ENCODE data around the gene VEGFA. TPM values are rescaled to one million over a fixed set of nuclear protein-coding genes. Genes with fewer than 3 reads are reported as not detected.

Gene VEGFA
- total and polyA plus RNA-seq, 2 experiments from 2014 or later, result 148 to 179 TPM

DNA sequence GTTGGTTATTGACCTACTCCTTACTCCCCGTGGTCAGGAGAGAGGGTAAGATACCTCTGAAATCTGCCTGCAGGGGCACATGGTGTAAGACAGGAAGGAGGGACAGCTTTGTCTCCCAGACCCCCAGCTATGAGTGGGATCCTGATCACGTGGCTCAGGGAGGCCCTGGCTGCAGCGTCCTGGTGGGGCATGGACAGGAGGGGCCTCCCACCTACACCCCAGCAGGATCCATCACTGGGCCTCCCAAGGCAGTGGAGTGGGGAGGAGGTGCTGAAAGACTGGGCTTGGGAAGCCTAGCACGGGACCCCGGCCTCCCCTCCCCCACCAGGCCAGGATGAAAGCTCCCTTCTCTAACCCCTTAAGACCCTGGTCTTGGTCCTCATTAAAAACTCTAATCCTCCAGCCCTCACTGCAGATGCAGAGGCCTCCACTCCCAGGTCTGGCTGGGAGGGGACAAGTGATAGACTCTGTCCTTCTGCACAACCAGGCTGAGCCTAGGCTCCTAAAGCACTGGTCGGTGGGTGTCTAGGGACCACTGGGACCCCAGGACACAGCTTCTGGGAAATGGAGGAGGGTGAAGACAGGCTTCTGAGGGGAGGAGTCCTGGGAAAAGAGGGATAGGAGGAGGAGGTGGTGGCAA, 29.6 kb upstream of the VEGFA start:
- Histone ChIP-seq H3K27me3 (no peaks in the 10 kb centered on the region), H3K4me3 (no peak overlapping the region), H2AFZ (no peak overlapping the region), H3K27ac (no peak overlapping the region), H3K4me1 (ENCODE audit: insufficient read depth) (peaks cover 17% of the 10 kb centered on the region), H4K20me1 (ENCODE audit: insufficient read depth, poor library complexity, severe bottlenecking) (no peaks in the 10 kb centered on the region), H3K9me2 (replicated peaks; ENCODE audit: insufficient read depth) (no peaks in the 10 kb centered on the region), H3K36me3 (replicated peaks; ENCODE audit: insufficient read depth, low read depth) (no peaks in the 10 kb centered on the region), H3K9me3 (ENCODE audit: low read depth) (no peaks in the 10 kb centered on the region), H3K4me2 (no peak overlapping the region), H3K79me2 (no peaks in the 10 kb centered on the region)
- 33% methylated on average over 6 of the region's 6 CpGs for WGBS (ENCODE audit: low lambda C conversion rate, missing lambda C conversion rate)
- TF ChIP-seq EZH2 (IDR thresholded peaks at IDR 0.05; ENCODE audit: borderline replicate concordance) (no peak), EZH2phosphoT487 (IDR thresholded peaks at IDR 0.05; ENCODE audit: low read depth, severe bottlenecking, unreplicated experiment) (no peak)
- TF ChIP-seq, protein P1, sequence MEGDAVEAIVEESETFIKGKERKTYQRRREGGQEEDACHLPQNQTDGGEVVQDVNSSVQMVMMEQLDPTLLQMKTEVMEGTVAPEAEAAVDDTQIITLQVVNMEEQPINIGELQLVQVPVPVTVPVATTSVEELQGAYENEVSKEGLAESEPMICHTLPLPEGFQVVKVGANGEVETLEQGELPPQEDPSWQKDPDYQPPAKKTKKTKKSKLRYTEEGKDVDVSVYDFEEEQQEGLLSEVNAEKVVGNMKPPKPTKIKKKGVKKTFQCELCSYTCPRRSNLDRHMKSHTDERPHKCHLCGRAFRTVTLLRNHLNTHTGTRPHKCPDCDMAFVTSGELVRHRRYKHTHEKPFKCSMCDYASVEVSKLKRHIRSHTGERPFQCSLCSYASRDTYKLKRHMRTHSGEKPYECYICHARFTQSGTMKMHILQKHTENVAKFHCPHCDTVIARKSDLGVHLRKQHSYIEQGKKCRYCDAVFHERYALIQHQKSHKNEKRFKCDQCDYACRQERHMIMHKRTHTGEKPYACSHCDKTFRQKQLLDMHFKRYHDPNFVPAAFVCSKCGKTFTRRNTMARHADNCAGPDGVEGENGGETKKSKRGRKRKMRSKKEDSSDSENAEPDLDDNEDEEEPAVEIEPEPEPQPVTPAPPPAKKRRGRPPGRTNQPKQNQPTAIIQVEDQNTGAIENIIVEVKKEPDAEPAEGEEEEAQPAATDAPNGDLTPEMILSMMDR (IDR thresholded peaks at IDR 0.05; ENCODE audit: poor library complexity), result no peak
- no peak for DNase-seq (ENCODE audit: low spot score)

DNA sequence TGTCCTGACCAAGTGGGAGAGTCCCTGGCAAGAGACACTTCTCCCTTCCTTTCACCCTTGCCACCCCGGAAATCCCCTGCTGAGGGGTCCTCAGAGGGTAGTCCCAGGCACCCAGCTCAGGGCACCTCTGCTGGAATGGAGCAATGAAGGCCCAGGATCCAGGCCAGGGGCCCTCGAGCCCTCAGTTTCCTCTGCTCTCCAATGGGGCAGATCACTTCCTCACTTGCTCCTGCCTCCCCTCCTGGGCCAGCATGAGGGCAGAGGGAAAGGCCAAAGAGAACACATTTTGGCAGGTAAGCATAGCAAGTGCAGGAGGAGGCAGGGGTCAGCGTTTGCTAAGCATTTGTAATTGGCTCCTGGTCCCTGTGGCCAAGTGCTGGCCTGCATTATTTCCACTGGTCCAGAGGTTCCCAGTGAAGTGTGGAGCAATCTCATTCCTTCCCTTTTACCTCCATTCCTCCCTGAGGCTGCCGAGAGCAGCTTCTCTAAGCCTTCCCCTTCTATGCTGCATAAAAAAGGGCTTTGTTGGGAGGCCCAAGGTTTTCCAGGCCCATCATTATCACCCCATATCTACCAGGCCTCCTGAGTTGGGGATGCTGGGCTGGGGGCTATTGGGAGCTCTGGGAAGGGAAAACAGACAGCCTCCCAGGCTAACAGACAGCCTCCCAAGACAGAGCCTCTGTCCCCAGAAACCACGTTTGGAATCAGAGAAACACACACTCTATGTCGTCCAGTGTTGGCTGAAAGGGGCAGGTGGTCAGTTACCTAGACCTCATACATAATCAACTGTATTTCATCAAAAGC, 28.8 kb upstream of the VEGFA start:
- Histone ChIP-seq H4K20me1 (ENCODE audit: insufficient read depth, poor library complexity, severe bottlenecking) (no peaks in the 10 kb centered on the region), H3K4me1 (ENCODE audit: insufficient read depth) (peaks cover 17% of the 10 kb centered on the region)

DNA sequence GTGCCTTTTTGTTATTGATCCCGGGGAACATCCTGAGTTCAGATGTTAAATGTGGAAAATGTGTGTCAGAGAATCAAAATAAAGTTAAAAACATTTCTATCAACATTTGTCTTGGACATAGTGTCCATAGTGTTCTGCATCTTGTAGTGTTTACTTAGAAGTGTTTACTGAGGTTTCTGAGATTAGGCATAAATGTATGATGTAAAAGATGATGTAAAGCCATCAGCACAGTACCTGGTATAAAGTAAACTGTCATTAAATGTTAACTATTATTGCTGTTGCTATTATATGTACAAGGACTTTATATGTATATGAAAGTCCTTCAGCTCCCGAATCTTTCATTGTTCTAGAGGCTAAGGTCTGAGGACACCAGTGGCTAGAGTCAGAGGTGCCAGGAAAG, 28.2 kb upstream of the VEGFA start:
- no peak for TF ChIP-seq EZH2phosphoT487 (IDR thresholded peaks at IDR 0.05; ENCODE audit: low read depth, severe bottlenecking, unreplicated experiment)
- Histone ChIP-seq H3K9me2 (replicated peaks; ENCODE audit: insufficient read depth) (no peaks in the 10 kb centered on the region), H3K27me3 (no peaks in the 10 kb centered on the region), H3K4me2 (no peak overlapping the region), H2AFZ (no peak overlapping the region), H4K20me1 (ENCODE audit: insufficient read depth, poor library complexity, severe bottlenecking) (no peaks in the 10 kb centered on the region), H3K9me3 (ENCODE audit: low read depth) (no peaks in the 10 kb centered on the region), H3K79me2 (no peaks in the 10 kb centered on the region), H3K27ac (no peak overlapping the region), H3K36me3 (replicated peaks; ENCODE audit: insufficient read depth, low read depth) (no peaks in the 10 kb centered on the region), H3K4me1 (ENCODE audit: insufficient read depth) (peaks cover 14% of the 10 kb centered on the region), H3K4me3 (no peak overlapping the region)
- WGBS (ENCODE audit: low lambda C conversion rate, missing lambda C conversion rate), result 70% methylated on average over 2 of the region's 2 CpGs
- no peak for DNase-seq (ENCODE audit: low spot score)

More for the DNA sequence above, 28.8 kb upstream of the VEGFA start:
- H3K9me3 ChIP-seq (ENCODE audit: low read depth), result no peaks in the 10 kb centered on the region
- no peak overlapping the region for H3K4me2 ChIP-seq
- no peaks in the 10 kb centered on the region for H3K27me3 ChIP-seq
- H2AFZ ChIP-seq, result no peak overlapping the region
- 70% methylated on average over 6 of the region's 6 CpGs for WGBS (ENCODE audit: low lambda C conversion rate, missing lambda C conversion rate)
- H3K4me3 ChIP-seq, result no peak overlapping the region
- TF ChIP-seq, protein P1 (IDR thresholded peaks at IDR 0.05; ENCODE audit: poor library complexity), result no peak
- TF ChIP-seq EZH2 (IDR thresholded peaks at IDR 0.05; ENCODE audit: borderline replicate concordance) (no peak), EZH2phosphoT487 (IDR thresholded peaks at IDR 0.05; ENCODE audit: low read depth, severe bottlenecking, unreplicated experiment) (no peak)
- H3K79me2 ChIP-seq, result no peaks in the 10 kb centered on the region
- no peaks in the 10 kb centered on the region for H3K9me2 ChIP-seq (replicated peaks; ENCODE audit: insufficient read depth)
- DNase-seq (ENCODE audit: low spot score), result no peak
- no peak overlapping the region for H3K27ac ChIP-seq
- no peaks in the 10 kb centered on the region for H3K36me3 ChIP-seq (replicated peaks; ENCODE audit: insufficient read depth, low read depth)

DNA sequence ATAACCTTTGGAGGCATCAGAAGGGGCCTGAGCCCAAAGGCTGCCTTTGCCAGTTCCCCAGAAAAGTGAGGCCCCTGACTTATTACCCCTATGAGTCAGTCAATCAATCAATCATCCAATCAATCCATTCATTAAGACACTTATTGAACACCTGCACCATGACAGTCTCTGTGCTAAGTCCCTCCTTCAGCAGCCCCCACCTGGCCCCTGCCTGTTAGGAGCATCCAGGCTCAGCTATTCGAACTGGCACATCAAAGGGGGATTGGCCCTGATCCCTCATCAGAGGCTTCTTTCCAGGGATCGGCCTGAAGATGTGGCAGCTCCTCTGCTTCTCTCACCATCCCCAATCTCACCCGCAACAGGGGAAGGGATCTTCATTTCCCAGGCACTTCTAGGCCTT, 27.7 kb upstream of the VEGFA start:
- H3K36me3 ChIP-seq (replicated peaks; ENCODE audit: insufficient read depth, low read depth), result no peaks in the 10 kb centered on the region
- H3K4me1 ChIP-seq (ENCODE audit: insufficient read depth), result peaks cover 16% of the 10 kb centered on the region
- H3K4me3 ChIP-seq, result no peak overlapping the region
- H3K27ac ChIP-seq, result no peak overlapping the region
- DNase-seq (ENCODE audit: low spot score), result no peak
- H3K27me3 ChIP-seq, result no peaks in the 10 kb centered on the region
- H3K9me2 ChIP-seq (replicated peaks; ENCODE audit: insufficient read depth), result no peaks in the 10 kb centered on the region
- no peak overlapping the region for H2AFZ ChIP-seq
- H3K79me2 ChIP-seq, result no peaks in the 10 kb centered on the region
- H3K4me2 ChIP-seq, result no peak overlapping the region
- WGBS (ENCODE audit: low lambda C conversion rate, missing lambda C conversion rate), result 70% methylated on average over 3 of the region's 3 CpGs
- no peaks in the 10 kb centered on the region for H3K9me3 ChIP-seq (ENCODE audit: low read depth)
- H4K20me1 ChIP-seq (ENCODE audit: insufficient read depth, poor library complexity, severe bottlenecking), result no peaks in the 10 kb centered on the region
- TF ChIP-seq, protein P1 (IDR thresholded peaks at IDR 0.05; ENCODE audit: poor library complexity), result no peak
- TF ChIP-seq EZH2 (IDR thresholded peaks at IDR 0.05; ENCODE audit: borderline replicate concordance) (no peak), EZH2phosphoT487 (IDR thresholded peaks at IDR 0.05; ENCODE audit: low read depth, severe bottlenecking, unreplicated experiment) (no peak)

Measured in hepatocyte (in vitro differentiated cells).